Fibroblast of skin of right biceps (primary cell): Measurements from ENCODE around the gene AATF.

Source experiments
- DNase-seq: peaks from one replicate; pipeline ENCODE4 v3.0.0-alpha.2; 2013

AATF gene

GRCh38 chr17:36942631-36943125 lies 6.1 kb upstream of the AATF start:
- DNase-seq, result no peak

GRCh38 chr17:36943250-36944191 lies 5.2 kb upstream of the AATF start:
- DNase-seq, result no peak

- no peak for DNase-seq
These were observed 4.2 kb upstream of the AATF start for GRCh38 chr17:36944553-36944952.

GRCh38 chr17:36945140-36945539 lies 3.6 kb upstream of the AATF start:
- DNase-seq, result no peak

- DNase-seq, result no peak
These were observed 2.6 kb upstream of the AATF start for GRCh38 chr17:36945959-36946725.

- DNase-seq, result no peak
These were observed 2.0 kb upstream of the AATF start for GRCh38 chr17:36946726-36947091.

- DNase-seq, result no peak
These were observed 635 bp upstream of the AATF start for GRCh38 chr17:36947922-36948716.

- DNase-seq, result no peak
These were observed 740 bp downstream of the AATF start for GRCh38 chr17:36949461-36949927.

GRCh38 chr17:36950027-36950426 lies 1.3 kb downstream of the AATF start:
- no peak for DNase-seq

- DNase-seq, result no peak
These were observed 2.5 kb downstream of the AATF start for GRCh38 chr17:36951084-36951789.

- no peak for DNase-seq
These were observed 22.8 kb downstream of the AATF start for GRCh38 chr17:36971508-36971907.

GRCh38 chr17:36972186-36972700 lies 23.5 kb downstream of the AATF start:
- DNase-seq, result peak; percentile 18

GRCh38 chr17:36972905-36973304 lies 24.2 kb downstream of the AATF start:
- DNase-seq, result no peak

- no peak for DNase-seq
These were observed 27.3 kb downstream of the AATF start for GRCh38 chr17:36975922-36976515.

GRCh38 chr17:36977066-36977465 lies 28.3 kb downstream of the AATF start:
- DNase-seq, result no peak

GRCh38 chr17:36977568-36977967 lies 28.8 kb downstream of the AATF start:
- no peak for DNase-seq

GRCh38 chr17:36978810-36979564 lies 30.2 kb downstream of the AATF start:
- DNase-seq, result peak; percentile 39

- DNase-seq, result no peak
These were observed 30.8 kb downstream of the AATF start for GRCh38 chr17:36979565-36979941.

- DNase-seq, result peak; percentile 15
These were observed 31.6 kb downstream of the AATF start for GRCh38 chr17:36980280-36980761.

- DNase-seq, result no peak
These were observed 34.9 kb downstream of the AATF start for GRCh38 chr17:36983618-36984017.

GRCh38 chr17:36989173-36989572 lies 40.4 kb downstream of the AATF start:
- DNase-seq, result no peak
